ENCODE data around the gene AQR.

Gene AQR

DNA sequence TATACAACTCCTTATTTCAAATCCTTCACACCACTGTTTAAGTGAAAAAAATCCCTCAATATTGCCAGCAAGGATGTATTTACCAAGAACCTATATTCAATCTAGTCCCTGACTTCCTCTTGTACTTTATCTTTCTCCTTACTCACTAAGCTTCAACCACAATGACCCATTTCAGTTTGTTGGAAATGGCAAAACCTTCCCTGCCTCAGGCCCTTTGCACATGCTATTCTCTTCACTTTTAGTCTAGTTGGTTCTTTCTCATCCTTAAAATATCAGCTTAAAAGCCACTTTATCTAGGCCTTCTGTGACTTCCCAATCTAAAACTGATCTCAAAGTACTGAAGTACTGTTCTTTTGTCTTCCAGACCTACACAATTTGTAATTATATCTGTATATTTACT, 92.9 kb downstream of the AQR start:
- ChIA-PET POLR2A (no interaction called here), CTCF (no interaction called here)
- TF ChIP-seq LEF1 (IDR thresholded peaks at IDR 0.05; ENCODE audit: borderline replicate concordance) (no peak), ARNT (IDR thresholded peaks at IDR 0.05) (no peak), SP1 (IDR thresholded peaks at IDR 0.05) (no peak), SUZ12 (IDR thresholded peaks at IDR 0.05) (no peak), FOXM1 (IDR thresholded peaks at IDR 0.05; ENCODE audit: borderline replicate concordance) (no peak), ZNF384 (IDR thresholded peaks at IDR 0.05) (no peak), TARDBP (IDR thresholded peaks at IDR 0.05) (no peak)
- TF ChIP-seq, protein P1, sequence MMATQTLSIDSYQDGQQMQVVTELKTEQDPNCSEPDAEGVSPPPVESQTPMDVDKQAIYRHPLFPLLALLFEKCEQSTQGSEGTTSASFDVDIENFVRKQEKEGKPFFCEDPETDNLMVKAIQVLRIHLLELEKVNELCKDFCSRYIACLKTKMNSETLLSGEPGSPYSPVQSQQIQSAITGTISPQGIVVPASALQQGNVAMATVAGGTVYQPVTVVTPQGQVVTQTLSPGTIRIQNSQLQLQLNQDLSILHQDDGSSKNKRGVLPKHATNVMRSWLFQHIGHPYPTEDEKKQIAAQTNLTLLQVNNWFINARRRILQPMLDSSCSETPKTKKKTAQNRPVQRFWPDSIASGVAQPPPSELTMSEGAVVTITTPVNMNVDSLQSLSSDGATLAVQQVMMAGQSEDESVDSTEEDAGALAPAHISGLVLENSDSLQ (IDR thresholded peaks at IDR 0.05): no peak

DNA sequence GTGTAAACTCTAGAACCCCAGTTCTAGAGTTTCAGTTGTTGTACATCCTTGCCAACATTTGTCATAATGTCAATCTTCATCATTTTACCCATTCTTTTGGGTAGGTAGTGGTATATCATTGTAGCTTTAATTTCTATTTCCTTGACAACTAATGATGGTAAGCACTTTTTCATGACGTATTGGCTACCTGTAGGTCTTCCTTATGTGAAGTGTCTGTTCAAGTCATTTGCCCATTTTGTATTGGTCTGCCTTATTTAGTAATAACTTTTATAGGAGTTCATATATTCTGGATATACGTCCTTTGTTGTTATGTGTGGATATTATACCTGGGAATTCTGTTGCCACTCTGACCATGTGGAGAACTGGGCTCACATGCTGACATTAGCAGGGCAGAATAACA, 100.4 kb downstream of the AQR start:
- no peak for DNase-seq (ENCODE audit: extremely low spot score)
- POLR2A ChIA-PET: no interaction called here
- TF ChIP-seq SP1 (IDR thresholded peaks at IDR 0.05) (no peak), ARNT (IDR thresholded peaks at IDR 0.05) (no peak), ELF4 (IDR thresholded peaks at IDR 0.05) (no peak), TARDBP (IDR thresholded peaks at IDR 0.05) (no peak), CTBP1 (IDR thresholded peaks at IDR 0.05; ENCODE audit: borderline replicate concordance) (no peak), NFRKB (IDR thresholded peaks at IDR 0.05) (no peak), HDGF (IDR thresholded peaks at IDR 0.05; ENCODE audit: borderline replicate concordance) (no peak)
- TF ChIP-seq, protein P1 (IDR thresholded peaks at IDR 0.05): no peak
- CTCF ChIA-PET: no interaction called here

More for the DNA sequence above, 92.9 kb downstream of the AQR start:
- no peak for DNase-seq (ENCODE audit: extremely low spot score)

DNA sequence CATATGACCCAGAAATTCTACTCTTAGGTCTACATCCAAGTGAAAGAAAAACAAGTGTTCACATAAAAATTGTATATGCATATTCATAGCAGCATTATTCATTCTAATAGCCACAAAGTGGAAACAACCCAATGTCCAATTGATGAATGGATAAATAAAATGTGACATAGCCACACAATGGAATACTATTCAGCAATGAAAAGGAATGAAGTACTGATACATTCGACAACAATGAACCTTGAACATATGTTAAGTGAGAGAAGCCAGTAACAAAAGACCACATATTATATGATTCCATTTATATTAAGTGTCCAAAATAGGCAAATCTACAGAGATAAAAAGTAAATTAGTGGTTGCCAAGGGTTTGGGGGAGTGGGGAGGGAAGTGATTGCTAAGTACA, 104.0 kb downstream of the AQR start:
- DNase-seq (ENCODE audit: extremely low spot score): no peak
- no peak for TF ChIP-seq ARNT (IDR thresholded peaks at IDR 0.05)
- no peak for TF ChIP-seq TARDBP (IDR thresholded peaks at IDR 0.05)
- no peak for TF ChIP-seq FOXK2 (IDR thresholded peaks at IDR 0.05)
- POLR2A ChIA-PET: no interaction called here
- CTCF ChIA-PET: no interaction called here

DNA sequence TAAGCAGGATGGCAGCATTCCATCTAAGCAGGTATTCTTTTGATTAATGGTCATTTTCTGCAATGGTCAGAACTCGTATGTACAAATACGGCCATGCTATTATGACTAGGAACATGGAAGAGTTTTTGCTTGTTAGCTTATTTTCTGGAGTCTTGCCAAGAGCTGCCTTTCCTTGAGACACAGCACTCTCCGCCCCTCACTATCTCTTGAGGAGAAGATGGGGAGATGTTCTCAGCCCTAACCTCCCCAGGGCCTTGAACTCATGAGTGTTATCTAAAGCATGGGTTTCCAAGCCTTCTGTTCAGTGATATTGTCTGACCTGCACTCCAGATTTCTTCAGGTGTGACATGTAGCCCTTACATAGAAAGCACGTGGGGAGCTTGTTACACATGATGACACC, 108.3 kb downstream of the AQR start:
- POLR2A ChIA-PET: no interaction called here
- CTCF ChIA-PET: no interaction called here
- no peak for DNase-seq (ENCODE audit: extremely low spot score)
- no peak for TF ChIP-seq SUZ12 (IDR thresholded peaks at IDR 0.05)
- TF ChIP-seq CTBP1 (IDR thresholded peaks at IDR 0.05; ENCODE audit: borderline replicate concordance): no peak
- no peak for TF ChIP-seq SP1 (IDR thresholded peaks at IDR 0.05)
- TF ChIP-seq ZNF384 (IDR thresholded peaks at IDR 0.05): no peak
- TF ChIP-seq FOXK2 (IDR thresholded peaks at IDR 0.05): no peak
- TF ChIP-seq TARDBP (IDR thresholded peaks at IDR 0.05): no peak
- TF ChIP-seq HDGF (IDR thresholded peaks at IDR 0.05; ENCODE audit: borderline replicate concordance): no peak
- TF ChIP-seq BHLHE40 (IDR thresholded peaks at IDR 0.05; ENCODE audit: borderline replicate concordance): no peak
- no peak for TF ChIP-seq FOXA1 (IDR thresholded peaks at IDR 0.05)
- no peak for TF ChIP-seq LEF1 (IDR thresholded peaks at IDR 0.05; ENCODE audit: borderline replicate concordance)
- no peak for TF ChIP-seq ARNT (IDR thresholded peaks at IDR 0.05)
- no peak for TF ChIP-seq ELF4 (IDR thresholded peaks at IDR 0.05)
- TF ChIP-seq FOXM1 (IDR thresholded peaks at IDR 0.05; ENCODE audit: borderline replicate concordance): no peak

DNA sequence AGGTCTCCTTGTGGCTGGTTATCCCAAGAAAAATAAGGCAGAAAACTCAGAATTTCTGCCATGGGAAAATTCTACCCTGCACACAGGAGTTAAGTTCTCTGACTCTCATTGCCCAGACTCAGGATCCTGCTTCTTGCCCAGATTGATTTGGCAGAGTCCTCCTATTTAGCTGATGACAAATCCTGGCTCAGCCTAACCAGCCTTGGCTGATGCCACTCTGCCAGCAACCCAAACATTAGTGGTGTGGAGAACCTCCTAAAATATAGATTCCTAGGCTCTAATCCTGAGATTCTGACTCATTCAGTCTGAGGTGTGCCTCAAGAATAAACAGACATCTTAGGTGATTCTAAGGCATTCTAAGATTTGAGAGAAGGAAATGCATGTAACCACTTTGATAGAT, 113.6 kb downstream of the AQR start:
- ChIA-PET POLR2A (no interaction called here), CTCF (no interaction called here)
- TF ChIP-seq L3MBTL2 (conservative IDR thresholded peaks at IDR 0.05) (no peak), FOXM1 (IDR thresholded peaks at IDR 0.05; ENCODE audit: borderline replicate concordance) (no peak), ARNT (IDR thresholded peaks at IDR 0.05) (no peak), HDGF (IDR thresholded peaks at IDR 0.05; ENCODE audit: borderline replicate concordance) (no peak)
- no peak for DNase-seq (ENCODE audit: extremely low spot score)

DNA sequence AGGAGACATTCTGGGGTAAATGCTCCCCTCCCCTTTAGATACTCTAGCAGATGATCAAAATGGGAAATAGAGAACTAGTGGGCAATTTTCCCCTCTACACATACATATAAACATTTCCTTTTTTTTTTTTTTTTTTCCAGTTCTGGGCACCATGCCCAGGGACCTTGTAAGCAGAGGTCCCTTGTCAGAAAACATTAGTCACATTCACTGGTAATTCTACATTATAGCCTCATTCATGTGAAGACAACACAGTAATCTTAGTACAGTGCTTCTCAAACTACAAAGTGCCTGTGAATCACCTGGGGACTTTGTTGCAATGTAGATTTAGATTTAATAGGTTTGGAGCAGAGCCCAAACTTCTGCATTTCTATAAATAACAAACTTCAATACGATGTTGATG, 114.1 kb downstream of the AQR start:
- TF ChIP-seq TARDBP (IDR thresholded peaks at IDR 0.05) (no peak), HDGF (IDR thresholded peaks at IDR 0.05; ENCODE audit: borderline replicate concordance) (no peak), LEF1 (IDR thresholded peaks at IDR 0.05; ENCODE audit: borderline replicate concordance) (no peak), CTBP1 (IDR thresholded peaks at IDR 0.05; ENCODE audit: borderline replicate concordance) (no peak), SP1 (IDR thresholded peaks at IDR 0.05) (no peak), NFRKB (IDR thresholded peaks at IDR 0.05) (no peak)
- TF ChIP-seq, protein P1 (IDR thresholded peaks at IDR 0.05): no peak
- ChIA-PET POLR2A (no interaction called here), CTCF (no interaction called here)
- DNase-seq (ENCODE audit: extremely low spot score): no peak

DNA sequence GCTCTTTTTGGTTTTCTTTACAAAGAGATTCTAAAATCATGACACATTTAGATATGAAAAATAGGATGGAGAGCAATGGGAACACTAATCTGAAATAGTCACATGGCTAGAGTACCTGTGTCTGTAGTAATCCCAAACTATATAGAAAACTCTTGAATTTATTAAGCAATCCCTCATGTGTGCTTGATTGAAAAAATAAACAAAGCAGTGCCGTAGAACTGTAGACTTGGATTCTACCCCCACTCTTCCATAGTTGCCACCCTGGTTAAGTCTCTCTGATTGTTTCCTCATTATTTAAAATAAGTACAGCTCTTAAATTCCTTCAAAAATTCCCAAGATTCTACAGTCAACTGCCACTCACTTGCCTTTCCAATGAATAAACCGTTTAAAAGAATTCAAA, 115.3 kb downstream of the AQR start:
- no peak for TF ChIP-seq CTBP1 (IDR thresholded peaks at IDR 0.05; ENCODE audit: borderline replicate concordance)
- TF ChIP-seq FOXK2 (IDR thresholded peaks at IDR 0.05): no peak
- no peak for TF ChIP-seq BHLHE40 (IDR thresholded peaks at IDR 0.05; ENCODE audit: borderline replicate concordance)
- no peak for TF ChIP-seq TARDBP (IDR thresholded peaks at IDR 0.05)
- no peak for TF ChIP-seq FOXA1 (IDR thresholded peaks at IDR 0.05)
- no peak for TF ChIP-seq ZNF384 (IDR thresholded peaks at IDR 0.05)
- TF ChIP-seq LEF1 (IDR thresholded peaks at IDR 0.05; ENCODE audit: borderline replicate concordance): no peak
- no peak for TF ChIP-seq HDGF (IDR thresholded peaks at IDR 0.05; ENCODE audit: borderline replicate concordance)
- TF ChIP-seq FOXM1 (IDR thresholded peaks at IDR 0.05; ENCODE audit: borderline replicate concordance): no peak
- no peak for TF ChIP-seq SUZ12 (IDR thresholded peaks at IDR 0.05)
- no peak for TF ChIP-seq L3MBTL2 (conservative IDR thresholded peaks at IDR 0.05)
- no peak for TF ChIP-seq ARNT (IDR thresholded peaks at IDR 0.05)
- TF ChIP-seq NFRKB (IDR thresholded peaks at IDR 0.05): no peak
- TF ChIP-seq SP1 (IDR thresholded peaks at IDR 0.05): no peak
- TF ChIP-seq, protein P1 (IDR thresholded peaks at IDR 0.05): no peak
- no peak for TF ChIP-seq ELF4 (IDR thresholded peaks at IDR 0.05)
- ChIA-PET CTCF (no interaction called here), POLR2A (no interaction called here)
- DNase-seq (ENCODE audit: extremely low spot score): no peak
